Right cardiac atrium (tissue), 5 donors: ENCODE results near the gene SFXN2. TPM values are rescaled to one million over a fixed set of nuclear protein-coding genes. Genes with fewer than 3 reads are reported as not detected.
A peak's percentile ranks its signal among the peaks of the same experiment; 100 is the strongest.

Source experiments
- ATAC-seq, 2 donors: fragments of 200-7000 bp; cut with Tn5 transposase; one replicate each; pipeline versions ENCODE4 v1.8.0 to v1.9.1; 2020; ENCODE audit warnings: moderate library complexity in 2 of 2, mild to moderate bottlenecking in 1 of 2
- DNase-seq, 3 donors: peaks; one replicate each; pipeline ENCODE4 v3.0.0-alpha.2; 2020
- H3K27ac ChIP-seq: one replicate; pipeline ENCODE4 v1.5.1; 2013; ENCODE audit warnings: mild to moderate bottlenecking, low read length, control low read depth, moderate library complexity
- H3K27me3 ChIP-seq: one replicate; pipeline ENCODE4 v1.6.1; 2013; ENCODE audit not compliant: control insufficient read depth, insufficient read depth
- H3K4me1 ChIP-seq: one replicate; pipeline ENCODE4 v1.6.1; 2013; ENCODE audit warnings: low read length; ENCODE audit not compliant: control insufficient read depth, insufficient read depth
- H3K4me3 ChIP-seq: one replicate; pipeline ENCODE4 v1.5.1; 2013; ENCODE audit warnings: low read length, control low read depth
- H3K9me3 ChIP-seq: one replicate; pipeline ENCODE4 v1.6.1; 2013; ENCODE audit warnings: low read length; ENCODE audit not compliant: control insufficient read depth
- WGBS: extraction: QIAGEN DNeasy Blood & Tissue Kit; methylation state at CpG from one replicate; pipeline ENCODE4 v1.1.7; 2013; 5-methylcytosine and 5-hydroxymethylcytosine counted together
- intact Hi-C, 4 donors: fragments of 100-400 bp; cut with DNase I; formaldehyde crosslinking; loops; one replicate each; pipeline versions ENCODE4 v1.11.0 to v1.14.0; 2022 to 2023
- polyA plus RNA-seq: library from polyadenylated mRNA; stranded (reverse); fragments of 200-250 nt; gene quantifications from one replicate; pipeline ENCODE4 v1.2.3, GENCODE V29; 2013
- total RNA-seq, 4 donors: library from RNA; stranded (reverse); fragmentation: NEBNext Ultra II Directional; extraction: Animal tissue kit (Norgen Biotek cat#: 25700); gene quantifications; one replicate each; pipeline ENCODE4 v1.2.1, GENCODE V29; 2021
- donor health status: healthy with polysubstance abuse.
- donor health status: DM: no; HTN: yes; CAD: no.
- donor health status: DM: no; HTN: no; CAD: no.
- donor health status: DM: no; HTN: yes; CAD: no; lungs with severe emphysema.
- donor health status: DM: yes; HTN: yes; CAD: no.

The SFXN2 gene
- total and polyA plus RNA-seq, 5 donors = 1.8 to 4.8 (median 2.3) TPM

DNA sequence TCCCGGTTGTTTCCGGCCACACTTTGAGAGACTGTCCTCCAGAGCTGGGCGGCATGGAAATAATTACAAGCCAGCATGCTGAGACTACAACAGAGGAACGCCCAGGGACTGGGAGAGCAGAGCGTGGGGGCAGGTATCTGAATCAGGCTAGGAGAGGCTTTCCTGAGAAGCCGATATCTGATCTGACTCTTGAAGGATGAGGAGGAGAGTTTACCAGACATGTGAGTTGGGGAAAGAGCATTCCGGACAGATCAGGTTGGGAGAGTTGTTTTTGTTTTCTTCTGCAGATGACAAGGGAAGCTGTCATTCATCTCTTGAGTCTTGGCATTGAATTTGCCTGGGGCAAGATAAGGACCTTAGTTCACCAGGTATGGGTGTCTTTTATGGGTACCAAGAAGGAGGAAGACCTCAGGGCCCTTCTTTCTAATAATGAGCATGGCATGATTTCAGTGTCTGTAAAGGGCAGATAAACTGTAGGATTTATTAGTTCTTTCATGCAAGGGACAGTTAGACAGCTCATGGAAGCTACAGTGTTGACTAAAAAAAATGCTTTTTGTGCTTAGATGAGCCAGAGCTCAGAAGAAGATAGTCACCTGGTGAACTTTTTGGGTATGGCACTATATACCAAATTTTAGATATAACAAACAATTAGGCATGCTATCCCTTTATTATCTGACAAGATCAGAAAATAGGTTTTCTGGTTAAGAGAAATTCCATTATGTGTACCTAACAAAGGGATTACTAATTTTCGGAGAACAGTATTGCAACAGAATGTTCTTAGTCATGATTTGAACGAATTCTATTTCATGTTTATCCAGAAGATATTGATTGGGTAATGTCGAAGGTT is 65.5 kb downstream of the SFXN2 start:
- DNase-seq = peak in 1 of 3 donors; percentile 48
- WGBS = 57% methylated on average over 10 of the region's 10 CpGs
- intact Hi-C loops = loop anchor here in 1 of 4 donors (5.0 kb wide), 1 partner anchor 38 kb away; the partner anchor contains the start of gene WBP1L
- no peak for ATAC-seq
- H3K4me1 ChIP-seq = peaks cover 52% of the 10 kb centered on the region
- no peak overlapping the region for H3K4me3 ChIP-seq
- no peaks in the 10 kb centered on the region for H3K9me3 ChIP-seq
- peak overlapping the region; percentile 32 for H3K27ac ChIP-seq
- no peaks in the 10 kb centered on the region for H3K27me3 ChIP-seq

GRCh38 chr10:102780527-102780808 is 66.0 kb downstream of the SFXN2 start:
- intact Hi-C loops = no loop called here
- Histone ChIP-seq H3K4me3 (no peak overlapping the region), H3K27me3 (no peaks in the 10 kb centered on the region), H3K27ac (peak overlapping the region; percentile 78), H3K4me1 (peaks cover 52% of the 10 kb centered on the region), H3K9me3 (no peaks in the 10 kb centered on the region)
- ATAC-seq (no peak), DNase-seq (no peak)
- WGBS = 90% methylated on average over 1 of the region's 1 CpG

- H3K27ac ChIP-seq = peak overlapping the region; percentile 78
- ATAC-seq (peak; percentile 30 to 34), DNase-seq (peak in 2 of 3 donors; percentile 45 to 74)
- no peaks in the 10 kb centered on the region for H3K9me3 ChIP-seq
- intact Hi-C loops = no loop called here
- no peaks in the 10 kb centered on the region for H3K27me3 ChIP-seq
- H3K4me1 ChIP-seq = peaks cover 53% of the 10 kb centered on the region
- WGBS = 26% methylated on average over 8 of the region's 8 CpGs
- H3K4me3 ChIP-seq = no peak overlapping the region
Observed at GRCh38 chr10:102781090-102781920, 66.9 kb downstream of the SFXN2 start.

- DNase-seq = no peak
- Histone ChIP-seq H3K4me1 (peaks cover 58% of the 10 kb centered on the region), H3K27me3 (no peaks in the 10 kb centered on the region), H3K4me3 (no peak overlapping the region), H3K9me3 (no peaks in the 10 kb centered on the region), H3K27ac (peak overlapping the region; percentile 87)
- WGBS = 49% methylated on average over 6 of the region's 6 CpGs
- intact Hi-C loops = no loop called here
- ATAC-seq = peak; percentile 67 to 72
Observed at GRCh38 chr10:102781921-102782557, 67.6 kb downstream of the SFXN2 start.

- 17% methylated on average over 18 of the region's 18 CpGs for WGBS
- no peaks in the 10 kb centered on the region for H3K9me3 ChIP-seq
- ATAC-seq (peak; percentile 78 to 85), DNase-seq (peak; percentile 73 to 92 (median 85))
- peaks cover 60% of the 10 kb centered on the region for H3K4me1 ChIP-seq
- no peaks in the 10 kb centered on the region for H3K27me3 ChIP-seq
- intact Hi-C loops = no loop called here
- no peak overlapping the region for H3K4me3 ChIP-seq
- peak overlapping the region; percentile 87 for H3K27ac ChIP-seq
Observed at GRCh38 chr10:102782673-102783551, 68.5 kb downstream of the SFXN2 start.

GRCh38 chr10:102783568-102783967 is 69.1 kb downstream of the SFXN2 start:
- H3K9me3 ChIP-seq = no peaks in the 10 kb centered on the region
- H3K27me3 ChIP-seq = no peaks in the 10 kb centered on the region
- H3K4me3 ChIP-seq = no peak overlapping the region
- H3K4me1 ChIP-seq = peaks cover 55% of the 10 kb centered on the region
- H3K27ac ChIP-seq = peak overlapping the region; percentile 87
- intact Hi-C loops = no loop called here
- no peak for DNase-seq
- peak; percentile 15 to 16 for ATAC-seq
- 13% methylated on average over 1 of the region's 1 CpG for WGBS

GRCh38 chr10:102785818-102786217 is 71.4 kb downstream of the SFXN2 start:
- intact Hi-C loops = no loop called here
- 25% methylated on average over 2 of the region's 2 CpGs for WGBS
- no peak for DNase-seq
- Histone ChIP-seq H3K4me1 (peaks cover 44% of the 10 kb centered on the region), H3K9me3 (no peaks in the 10 kb centered on the region), H3K4me3 (no peak overlapping the region), H3K27me3 (no peaks in the 10 kb centered on the region), H3K27ac (peak overlapping the region; percentile 72)
- ATAC-seq = peak in 1 of 2 donors; percentile 13

DNA sequence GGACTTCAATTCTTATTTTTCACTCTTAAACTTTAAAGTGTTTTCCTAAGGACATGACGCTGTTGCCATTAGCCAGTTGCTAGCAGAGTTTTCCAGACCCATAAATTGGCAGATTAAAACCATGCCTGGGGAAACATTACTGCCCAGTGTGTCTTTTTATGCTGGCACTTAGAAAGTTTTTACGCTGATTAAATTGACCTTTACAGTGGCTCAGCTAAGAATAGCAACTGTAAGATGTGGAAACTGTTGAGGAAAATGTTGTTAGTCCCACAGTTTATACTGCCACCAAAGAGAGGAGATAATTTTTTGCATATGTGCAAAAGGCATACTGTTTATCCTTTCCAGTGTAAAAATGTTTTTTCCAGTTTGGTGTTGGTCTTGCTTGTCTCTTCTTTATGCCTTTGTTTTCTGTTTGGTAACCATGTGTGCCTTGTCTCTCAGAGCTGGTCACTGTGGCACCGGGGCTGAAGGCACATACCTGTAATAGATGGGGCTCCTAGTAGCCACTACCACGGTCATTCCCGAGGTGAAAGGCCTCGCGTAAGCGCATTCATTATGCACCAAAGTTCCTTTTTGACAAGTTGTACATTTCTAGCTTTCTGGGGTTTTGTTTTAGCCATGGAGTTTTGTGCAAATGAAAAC is 77.4 kb downstream of the SFXN2 start:
- intact Hi-C loops = no loop called here
- Histone ChIP-seq H3K9me3 (no peaks in the 10 kb centered on the region), H3K4me1 (peaks cover 20% of the 10 kb centered on the region), H3K4me3 (no peak overlapping the region), H3K27me3 (no peaks in the 10 kb centered on the region), H3K27ac (peak overlapping the region; percentile 50)
- ATAC-seq (no peak), DNase-seq (no peak)
- 63% methylated on average over 8 of the region's 8 CpGs for WGBS
